RWPE1 (cell line): ENCODE data around the gene KCTD13.

Experiments
- CTCF ChIA-PET: fragments of 350-600 bp; sonication (Branson Sonifier 250); formaldehyde crosslinking; extraction: SDS; loops from one replicate; lab custom pipeline; 2021; lab: Yijun Ruan, JAX
- POLR2A ChIA-PET: fragments of 400-600 bp; formaldehyde crosslinking; extraction: SDS; loops from one replicate; lab custom pipeline; 2020; ENCODE audit warnings: antibody characterized with exemption; ENCODE audit not compliant: low non-redundant PET; lab: Yijun Ruan, JAX
- DNase-seq: peaks from one replicate; pipeline ENCODE4 v3.0.0; 2012; ENCODE audit warnings: low spot score
- H3K27ac ChIP-seq: fragments of 450-650 bp; 2 replicates; pipeline ENCODE4 v1.5.1; 2017
- TF ChIP-seq, protein P1 (sequence below): fragments of 450-650 bp; conservative IDR thresholded peaks from 2 replicates; pipeline ENCODE4 v1.5.1; 2017; ENCODE audit warnings: low read depth, mild to moderate bottlenecking

The KCTD13 gene, protein sequence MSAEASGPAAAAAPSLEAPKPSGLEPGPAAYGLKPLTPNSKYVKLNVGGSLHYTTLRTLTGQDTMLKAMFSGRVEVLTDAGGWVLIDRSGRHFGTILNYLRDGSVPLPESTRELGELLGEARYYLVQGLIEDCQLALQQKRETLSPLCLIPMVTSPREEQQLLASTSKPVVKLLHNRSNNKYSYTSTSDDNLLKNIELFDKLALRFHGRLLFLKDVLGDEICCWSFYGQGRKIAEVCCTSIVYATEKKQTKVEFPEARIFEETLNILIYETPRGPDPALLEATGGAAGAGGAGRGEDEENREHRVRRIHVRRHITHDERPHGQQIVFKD

DNA sequence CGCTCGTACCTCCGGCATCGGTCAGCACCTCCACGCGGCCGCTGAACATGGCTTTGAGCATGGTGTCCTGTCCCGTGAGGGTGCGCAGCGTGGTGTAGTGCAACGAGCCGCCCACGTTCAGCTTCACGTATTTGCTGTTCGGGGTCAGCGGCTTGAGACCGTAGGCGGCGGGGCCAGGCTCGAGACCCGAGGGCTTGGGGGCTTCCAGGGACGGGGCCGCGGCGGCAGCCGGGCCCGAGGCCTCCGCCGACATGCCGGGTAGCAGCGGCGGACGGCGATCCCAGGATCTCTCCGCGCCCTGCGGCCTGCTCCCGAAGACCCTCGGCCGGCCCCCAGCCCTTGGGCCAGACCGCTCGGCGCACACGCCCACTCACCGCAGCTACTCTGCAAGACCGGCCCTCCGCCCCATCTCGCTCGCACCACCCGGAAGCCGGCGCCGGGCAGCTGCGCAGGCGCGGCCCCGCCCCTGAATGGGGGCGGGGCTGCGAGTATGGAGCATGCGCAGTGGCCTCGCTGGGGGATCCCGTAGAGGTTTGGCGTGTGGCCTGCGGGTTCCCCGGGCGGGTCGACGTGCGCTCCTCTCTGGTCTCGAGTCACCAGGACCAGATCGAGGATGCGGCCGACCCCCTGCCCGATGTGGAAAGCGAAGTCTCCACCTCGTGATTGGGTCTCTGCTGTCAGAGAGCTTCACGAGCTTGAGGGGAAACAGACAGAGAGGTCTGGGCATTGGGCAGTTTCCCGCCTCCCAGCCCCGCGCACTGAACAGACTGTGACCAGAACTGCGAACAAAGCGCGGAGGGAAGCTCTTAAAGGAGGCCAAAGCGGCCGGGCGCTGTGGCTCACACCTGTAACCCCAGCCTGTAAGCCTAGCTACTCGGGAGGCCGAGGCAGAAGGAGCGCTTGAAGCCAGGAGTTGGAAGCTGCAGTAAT lies at the start of gene KCTD13:
Gene KCTD13 (minus strand): TSS at position 446 of the 930 bp plus-strand sequence. CDS start 193 bp downstream, at position 253.
- DNase-seq: peak; percentile 98
- CTCF ChIA-PET: interaction anchor here (0.5 to 1.2 kb wide), 4 partner anchors 17 to 218 kb away, joined by 3 to 5 read pairs (median 4); no protein-coding TSS in a partner anchor
- POLR2A ChIA-PET: interaction anchor here (0.6 to 1.2 kb wide), 7 partner anchors 10 to 140 kb away, joined by 3 to 10 read pairs (median 4); partner anchors contain the start of genes ALDOA and TMEM219
- TF ChIP-seq, protein P1, sequence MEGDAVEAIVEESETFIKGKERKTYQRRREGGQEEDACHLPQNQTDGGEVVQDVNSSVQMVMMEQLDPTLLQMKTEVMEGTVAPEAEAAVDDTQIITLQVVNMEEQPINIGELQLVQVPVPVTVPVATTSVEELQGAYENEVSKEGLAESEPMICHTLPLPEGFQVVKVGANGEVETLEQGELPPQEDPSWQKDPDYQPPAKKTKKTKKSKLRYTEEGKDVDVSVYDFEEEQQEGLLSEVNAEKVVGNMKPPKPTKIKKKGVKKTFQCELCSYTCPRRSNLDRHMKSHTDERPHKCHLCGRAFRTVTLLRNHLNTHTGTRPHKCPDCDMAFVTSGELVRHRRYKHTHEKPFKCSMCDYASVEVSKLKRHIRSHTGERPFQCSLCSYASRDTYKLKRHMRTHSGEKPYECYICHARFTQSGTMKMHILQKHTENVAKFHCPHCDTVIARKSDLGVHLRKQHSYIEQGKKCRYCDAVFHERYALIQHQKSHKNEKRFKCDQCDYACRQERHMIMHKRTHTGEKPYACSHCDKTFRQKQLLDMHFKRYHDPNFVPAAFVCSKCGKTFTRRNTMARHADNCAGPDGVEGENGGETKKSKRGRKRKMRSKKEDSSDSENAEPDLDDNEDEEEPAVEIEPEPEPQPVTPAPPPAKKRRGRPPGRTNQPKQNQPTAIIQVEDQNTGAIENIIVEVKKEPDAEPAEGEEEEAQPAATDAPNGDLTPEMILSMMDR: no peak
- H3K27ac ChIP-seq: peak within 1 kb of the TSS; percentile 81

DNA sequence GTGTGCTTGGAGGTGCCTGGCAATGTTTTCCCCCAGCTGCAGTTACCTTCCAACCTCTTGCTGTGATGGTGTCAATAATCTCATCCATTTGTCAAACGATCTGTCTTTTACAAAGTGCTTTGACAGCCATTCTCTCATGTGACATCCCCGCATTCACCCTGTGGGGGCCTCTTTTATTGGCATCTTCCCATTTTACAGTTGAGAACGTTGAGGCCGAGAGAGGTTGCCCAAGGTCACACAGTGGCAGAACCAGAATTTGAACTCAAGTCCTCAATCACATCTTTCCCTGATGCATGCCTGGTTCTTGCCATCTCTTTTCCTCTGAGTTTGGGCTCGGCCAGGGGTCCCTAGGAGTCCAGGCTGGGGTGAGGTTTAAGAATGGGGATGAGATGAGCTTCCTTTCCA lies 49.1 kb upstream of the KCTD13 start:
- H3K27ac ChIP-seq: peak overlapping the region; percentile 18; the same call in 1 of the 2 replicates
- ChIA-PET POLR2A (interaction anchor here (0.6 to 1.4 kb wide), 2 partner anchors 49 to 123 kb away, joined by 3 to 10 read pairs; partner anchors contain the start of gene KCTD13), CTCF (no interaction called here)
- DNase-seq: no peak
- TF ChIP-seq, protein P1: no peak

DNA sequence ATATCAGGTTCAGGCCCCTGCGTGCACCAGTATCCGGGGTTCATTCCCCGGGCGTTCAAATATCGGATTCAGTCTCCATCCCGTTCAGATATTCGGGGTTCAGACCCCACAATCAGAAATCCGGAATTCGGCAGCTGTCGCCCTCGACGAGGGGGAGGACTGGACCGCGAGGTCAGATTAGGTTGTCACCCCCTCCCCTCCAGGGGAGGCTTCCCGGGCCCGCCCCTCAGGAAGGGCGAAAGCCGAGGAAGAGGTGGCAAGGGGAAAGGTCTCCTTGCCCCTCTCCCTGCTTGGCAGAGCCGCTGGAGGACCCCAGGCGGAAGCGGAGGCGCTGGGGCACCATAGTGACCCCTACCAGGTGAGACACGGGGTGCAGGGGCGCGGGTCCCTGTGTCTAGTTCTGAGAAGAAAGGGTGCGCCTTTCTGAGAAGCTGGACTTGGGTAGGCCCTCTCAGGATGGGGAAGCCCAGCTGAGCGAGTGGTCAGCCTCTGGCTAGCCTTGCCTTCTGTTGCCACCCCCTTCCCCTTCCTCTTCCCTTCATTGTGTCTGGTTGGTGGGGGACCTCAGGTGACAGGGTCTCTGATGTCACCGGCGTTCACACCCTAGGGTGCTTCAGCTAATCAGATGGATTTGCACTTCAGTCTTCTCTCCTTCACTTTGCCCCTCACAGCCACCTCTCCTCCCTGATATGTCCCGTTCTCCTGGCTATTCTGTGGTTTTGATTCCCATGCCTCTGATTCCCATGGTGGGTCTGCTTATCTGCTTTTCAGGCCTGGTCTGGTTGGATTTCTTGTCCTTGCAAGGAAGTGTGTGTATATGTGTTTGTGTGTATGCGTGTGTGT lies 48.5 kb upstream of the KCTD13 start:
- ChIA-PET CTCF (interaction anchor here (0.7 kb wide), 1 partner anchor 683 kb away, joined by 4 read pairs; no protein-coding TSS in a partner anchor), POLR2A (interaction anchor here (0.6 kb wide), 1 partner anchor 123 kb away, joined by 3 read pairs; no protein-coding TSS in a partner anchor)
- TF ChIP-seq, protein P1: no peak
- peak; percentile 20 for DNase-seq
- H3K27ac ChIP-seq: peak overlapping the region; percentile 85

DNA sequence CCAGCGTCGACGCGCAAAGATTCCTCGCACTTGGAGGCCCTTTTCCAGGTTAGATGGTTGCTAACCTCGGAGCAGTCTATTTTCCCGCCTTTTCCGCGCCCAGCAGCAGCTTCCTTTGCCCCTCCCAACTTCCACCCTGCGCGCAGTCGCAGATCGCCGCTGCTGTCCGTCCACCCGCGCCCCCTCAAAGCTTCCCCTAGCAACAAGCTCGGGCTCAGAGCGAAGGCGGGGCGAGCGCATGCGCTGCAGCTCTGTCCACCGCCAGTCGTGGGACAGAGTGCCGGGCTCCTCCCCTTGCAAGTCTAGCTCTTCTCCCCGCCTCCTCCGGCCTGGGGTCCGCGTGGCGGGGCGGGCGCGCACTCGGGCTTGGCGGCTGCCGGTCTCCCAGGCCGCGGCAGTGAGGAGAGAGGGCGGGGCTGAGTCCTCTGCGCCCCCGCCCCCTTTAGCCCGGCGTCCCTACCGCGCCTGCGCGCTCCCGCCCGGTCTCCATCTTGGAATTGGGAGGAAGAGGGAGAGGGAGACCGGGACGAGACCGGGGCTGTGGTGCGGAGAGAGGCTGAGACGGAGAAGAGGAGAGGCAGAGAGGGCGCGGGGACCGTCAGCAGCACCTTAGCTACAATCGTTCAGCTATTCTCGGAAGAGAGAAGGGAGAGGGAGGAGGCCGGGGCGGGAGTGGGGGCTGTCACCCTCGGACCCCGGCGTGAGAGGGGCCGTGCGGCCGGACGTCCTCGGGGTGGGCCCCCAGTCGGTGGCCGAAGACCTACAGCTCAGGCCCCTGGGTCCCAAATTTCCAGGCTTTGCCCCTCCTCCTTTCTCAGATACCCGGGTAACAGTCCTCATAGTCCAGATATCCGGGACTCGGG lies 47.6 kb upstream of the KCTD13 start, which contains the start of gene TAOK2:
Gene TAOK2 (plus strand): TSS at position 485 of the 863 bp plus-strand sequence. CDS start 3,905 bp downstream, outside the sequence.
- peak; percentile 100 for DNase-seq
- ChIA-PET CTCF (interaction anchor here (0.6 to 0.7 kb wide), 2 partner anchors 107 to 682 kb away, joined by 4 read pairs; no protein-coding TSS in a partner anchor), POLR2A (interaction anchor here (0.7 to 1.1 kb wide), 2 partner anchors 11 to 21 kb away, joined by 4 to 5 read pairs; no protein-coding TSS in a partner anchor)
- peak within 1 kb of the TSS; percentile 85 for H3K27ac ChIP-seq
- TF ChIP-seq, protein P1: no peak

DNA sequence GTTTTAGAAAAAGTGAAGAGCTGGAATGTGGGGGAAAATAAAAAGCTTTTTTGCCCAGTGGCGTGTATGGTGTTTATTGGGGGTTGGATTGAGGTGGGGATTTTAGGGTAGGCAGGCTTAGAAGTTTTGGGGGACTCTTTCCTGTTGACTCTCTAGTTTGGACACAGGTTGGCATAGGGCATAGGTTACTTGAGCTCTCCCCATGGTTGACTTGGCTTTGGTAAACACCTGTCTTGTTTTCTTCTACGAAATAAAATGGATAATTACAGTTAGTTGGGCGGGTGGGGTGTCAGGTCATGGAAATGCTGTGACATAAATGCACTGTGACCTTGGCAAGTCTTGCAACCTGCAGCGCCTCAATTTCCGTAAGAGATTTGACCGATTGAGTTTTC lies 47.0 kb upstream of the KCTD13 start:
- POLR2A ChIA-PET: interaction anchor here (0.7 to 1.1 kb wide), 2 partner anchors 10 to 22 kb away, joined by 4 to 5 read pairs; no protein-coding TSS in a partner anchor

More for the DNA sequence above, 47.0 kb upstream of the KCTD13 start:
- TF ChIP-seq, protein P1: no peak
- peak overlapping the region; percentile 85 for H3K27ac ChIP-seq
- no peak for DNase-seq
- CTCF ChIA-PET: interaction anchor here (0.6 to 0.7 kb wide), 3 partner anchors 40 to 107 kb away, joined by 4 to 8 read pairs (median 4); no protein-coding TSS in a partner anchor
